Panc1 (cell line): ENCODE measurements around the gene ASH1L.

Source experiments
- CTCF ChIP-seq: fragments of 450-650 bp; IDR thresholded peaks from 2 replicates; pipeline ENCODE4 v1.5.1; 2017; ENCODE audit warnings: mild to moderate bottlenecking
- POLR2AphosphoS5 ChIP-seq: IDR thresholded peaks from 2 replicates; pipeline ENCODE4 v1.6.1; 2012; ENCODE audit warnings: mild to moderate bottlenecking, low read depth, low read length, moderate library complexity
- SIN3A ChIP-seq: IDR thresholded peaks from 2 replicates; pipeline ENCODE4 v1.6.1; 2012; ENCODE audit warnings: low read depth, mild to moderate bottlenecking, low read length, moderate library complexity, borderline replicate concordance; ENCODE audit not compliant: insufficient read depth
- TCF7L2 ChIP-seq: IDR thresholded peaks from 2 replicates; pipeline ENCODE4 v1.6.1; 2011; ENCODE audit warnings: mild to moderate bottlenecking, low read depth, low read length, inconsistent platforms
- TF ChIP-seq, protein P1 (sequence below), 2 experiments: IDR thresholded peaks; 2 replicates each; pipeline ENCODE4 v1.6.1; 2011 to 2012; ENCODE audit warnings: low read depth in 2 of 2, control low read depth in 1 of 2, low read length in 1 of 2, mild to moderate bottlenecking in 1 of 2, moderate library complexity in 1 of 2; ENCODE audit not compliant: insufficient read depth in 1 of 2

DNA sequence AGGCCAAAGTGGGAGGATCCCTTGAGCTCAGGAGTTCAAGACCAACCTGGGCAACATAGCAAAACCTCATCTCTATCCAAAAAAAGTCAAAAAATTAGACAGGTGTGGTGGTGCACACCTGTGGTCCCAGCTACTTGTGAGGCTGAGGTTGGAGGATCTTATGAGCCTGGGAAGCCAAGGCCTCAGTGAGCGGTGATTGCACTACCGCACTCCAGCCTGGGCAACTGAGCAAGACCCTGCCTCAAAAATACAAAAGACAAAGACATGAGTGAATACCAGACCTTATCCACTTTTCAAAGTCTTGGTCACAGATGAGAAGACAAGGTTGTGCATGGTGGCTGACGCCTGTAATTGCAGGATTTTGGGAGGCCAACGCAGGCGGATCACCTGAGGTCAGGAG, 34.3 kb upstream of the ASH1L start:
- TF ChIP-seq, protein P1, sequence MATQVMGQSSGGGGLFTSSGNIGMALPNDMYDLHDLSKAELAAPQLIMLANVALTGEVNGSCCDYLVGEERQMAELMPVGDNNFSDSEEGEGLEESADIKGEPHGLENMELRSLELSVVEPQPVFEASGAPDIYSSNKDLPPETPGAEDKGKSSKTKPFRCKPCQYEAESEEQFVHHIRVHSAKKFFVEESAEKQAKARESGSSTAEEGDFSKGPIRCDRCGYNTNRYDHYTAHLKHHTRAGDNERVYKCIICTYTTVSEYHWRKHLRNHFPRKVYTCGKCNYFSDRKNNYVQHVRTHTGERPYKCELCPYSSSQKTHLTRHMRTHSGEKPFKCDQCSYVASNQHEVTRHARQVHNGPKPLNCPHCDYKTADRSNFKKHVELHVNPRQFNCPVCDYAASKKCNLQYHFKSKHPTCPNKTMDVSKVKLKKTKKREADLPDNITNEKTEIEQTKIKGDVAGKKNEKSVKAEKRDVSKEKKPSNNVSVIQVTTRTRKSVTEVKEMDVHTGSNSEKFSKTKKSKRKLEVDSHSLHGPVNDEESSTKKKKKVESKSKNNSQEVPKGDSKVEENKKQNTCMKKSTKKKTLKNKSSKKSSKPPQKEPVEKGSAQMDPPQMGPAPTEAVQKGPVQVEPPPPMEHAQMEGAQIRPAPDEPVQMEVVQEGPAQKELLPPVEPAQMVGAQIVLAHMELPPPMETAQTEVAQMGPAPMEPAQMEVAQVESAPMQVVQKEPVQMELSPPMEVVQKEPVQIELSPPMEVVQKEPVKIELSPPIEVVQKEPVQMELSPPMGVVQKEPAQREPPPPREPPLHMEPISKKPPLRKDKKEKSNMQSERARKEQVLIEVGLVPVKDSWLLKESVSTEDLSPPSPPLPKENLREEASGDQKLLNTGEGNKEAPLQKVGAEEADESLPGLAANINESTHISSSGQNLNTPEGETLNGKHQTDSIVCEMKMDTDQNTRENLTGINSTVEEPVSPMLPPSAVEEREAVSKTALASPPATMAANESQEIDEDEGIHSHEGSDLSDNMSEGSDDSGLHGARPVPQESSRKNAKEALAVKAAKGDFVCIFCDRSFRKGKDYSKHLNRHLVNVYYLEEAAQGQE (IDR thresholded peaks at IDR 0.05; ENCODE audit: insufficient read depth in 1 of 2, low read depth in 2 of 2, low read length in 1 of 2), result no peak
- TF ChIP-seq CTCF, result no peak
- no peak for TF ChIP-seq SIN3A
- TF ChIP-seq POLR2AphosphoS5, result no peak
- no peak for TF ChIP-seq TCF7L2
